ENCODE data around the gene C9orf153.

Gene C9orf153

GRCh38 chr9:86246752-86247161 lies 12.7 kb downstream of the C9orf153 start:
- no peak for DNase-seq
- no peaks in the 10 kb centered on the region for H3K36me3 ChIP-seq (ENCODE audit: control insufficient read depth, insufficient read depth, low read length)
- no peaks in the 10 kb centered on the region for H3K9me3 ChIP-seq (ENCODE audit: control insufficient read depth, low read length)
- no peaks in the 10 kb centered on the region for H3K27me3 ChIP-seq (replicated peaks; ENCODE audit: control insufficient read depth, insufficient read depth, low read length, poor library complexity, severe bottlenecking)
- no peak overlapping the region for H3K4me3 ChIP-seq (ENCODE audit: insufficient read depth, low read depth, low read length, poor library complexity, severe bottlenecking)
- H3K27ac ChIP-seq (ENCODE audit: insufficient read depth, low read length, poor library complexity, severe bottlenecking) = no peak overlapping the region
- H3K4me1 ChIP-seq (ENCODE audit: control insufficient read depth, insufficient read depth, low read length, poor library complexity, severe bottlenecking) = no peaks in the 10 kb centered on the region

GRCh38 chr9:86242071-86242470 lies 17.4 kb downstream of the C9orf153 start:
- Histone ChIP-seq H3K4me3 (ENCODE audit: insufficient read depth, low read depth, low read length, poor library complexity, severe bottlenecking) (no peak overlapping the region), H3K36me3 (ENCODE audit: control insufficient read depth, insufficient read depth, low read length) (no peaks in the 10 kb centered on the region), H3K4me1 (ENCODE audit: control insufficient read depth, insufficient read depth, low read length, poor library complexity, severe bottlenecking) (no peaks in the 10 kb centered on the region), H3K27me3 (replicated peaks; ENCODE audit: control insufficient read depth, insufficient read depth, low read length, poor library complexity, severe bottlenecking) (no peaks in the 10 kb centered on the region), H3K27ac (ENCODE audit: insufficient read depth, low read length, poor library complexity, severe bottlenecking) (no peak overlapping the region), H3K9me3 (ENCODE audit: control insufficient read depth, low read length) (no peaks in the 10 kb centered on the region)
- DNase-seq = no peak

- H3K4me1 ChIP-seq (ENCODE audit: control insufficient read depth, insufficient read depth, low read length, poor library complexity, severe bottlenecking) = no peaks in the 10 kb centered on the region
- H3K27me3 ChIP-seq (replicated peaks; ENCODE audit: control insufficient read depth, insufficient read depth, low read length, poor library complexity, severe bottlenecking) = no peaks in the 10 kb centered on the region
- H3K4me3 ChIP-seq (ENCODE audit: insufficient read depth, low read depth, low read length, poor library complexity, severe bottlenecking) = no peak overlapping the region
- no peaks in the 10 kb centered on the region for H3K9me3 ChIP-seq (ENCODE audit: control insufficient read depth, low read length)
- H3K36me3 ChIP-seq (ENCODE audit: control insufficient read depth, insufficient read depth, low read length) = no peaks in the 10 kb centered on the region
- H3K27ac ChIP-seq (ENCODE audit: insufficient read depth, low read length, poor library complexity, severe bottlenecking) = no peak overlapping the region
- DNase-seq = no peak
Observed at GRCh38 chr9:86241216-86241615, 18.2 kb downstream of the C9orf153 start.

GRCh38 chr9:86238861-86239770 lies 20.3 kb downstream of the C9orf153 start:
- H3K36me3 ChIP-seq (ENCODE audit: control insufficient read depth, insufficient read depth, low read length) = no peaks in the 10 kb centered on the region
- no peaks in the 10 kb centered on the region for H3K27me3 ChIP-seq (replicated peaks; ENCODE audit: control insufficient read depth, insufficient read depth, low read length, poor library complexity, severe bottlenecking)
- H3K9me3 ChIP-seq (ENCODE audit: control insufficient read depth, low read length) = no peaks in the 10 kb centered on the region
- H3K4me1 ChIP-seq (ENCODE audit: control insufficient read depth, insufficient read depth, low read length, poor library complexity, severe bottlenecking) = no peaks in the 10 kb centered on the region
- DNase-seq = no peak
- H3K4me3 ChIP-seq (ENCODE audit: insufficient read depth, low read depth, low read length, poor library complexity, severe bottlenecking) = no peak overlapping the region
- H3K27ac ChIP-seq (ENCODE audit: insufficient read depth, low read length, poor library complexity, severe bottlenecking) = no peak overlapping the region

- Histone ChIP-seq H3K9me3 (ENCODE audit: control insufficient read depth, low read length) (no peaks in the 10 kb centered on the region), H3K27me3 (replicated peaks; ENCODE audit: control insufficient read depth, insufficient read depth, low read length, poor library complexity, severe bottlenecking) (no peaks in the 10 kb centered on the region), H3K36me3 (ENCODE audit: control insufficient read depth, insufficient read depth, low read length) (no peaks in the 10 kb centered on the region), H3K27ac (ENCODE audit: insufficient read depth, low read length, poor library complexity, severe bottlenecking) (no peak overlapping the region), H3K4me1 (ENCODE audit: control insufficient read depth, insufficient read depth, low read length, poor library complexity, severe bottlenecking) (no peaks in the 10 kb centered on the region), H3K4me3 (ENCODE audit: insufficient read depth, low read depth, low read length, poor library complexity, severe bottlenecking) (no peak overlapping the region)
- DNase-seq = no peak
Observed at GRCh38 chr9:86230858-86231257, 28.6 kb downstream of the C9orf153 start.

- no peaks in the 10 kb centered on the region for H3K4me1 ChIP-seq (ENCODE audit: control insufficient read depth, insufficient read depth, low read length, poor library complexity, severe bottlenecking)
- H3K27me3 ChIP-seq (replicated peaks; ENCODE audit: control insufficient read depth, insufficient read depth, low read length, poor library complexity, severe bottlenecking) = no peaks in the 10 kb centered on the region
- H3K9me3 ChIP-seq (ENCODE audit: control insufficient read depth, low read length) = no peaks in the 10 kb centered on the region
- H3K27ac ChIP-seq (ENCODE audit: insufficient read depth, low read length, poor library complexity, severe bottlenecking) = no peak overlapping the region
- DNase-seq = no peak
- H3K4me3 ChIP-seq (ENCODE audit: insufficient read depth, low read depth, low read length, poor library complexity, severe bottlenecking) = no peak overlapping the region
- no peaks in the 10 kb centered on the region for H3K36me3 ChIP-seq (ENCODE audit: control insufficient read depth, insufficient read depth, low read length)
Observed at GRCh38 chr9:86222667-86223066, 36.8 kb downstream of the C9orf153 start.

GRCh38 chr9:86219606-86220005 lies 39.9 kb downstream of the C9orf153 start:
- no peaks in the 10 kb centered on the region for H3K9me3 ChIP-seq (ENCODE audit: control insufficient read depth, low read length)
- H3K4me1 ChIP-seq (ENCODE audit: control insufficient read depth, insufficient read depth, low read length, poor library complexity, severe bottlenecking) = no peaks in the 10 kb centered on the region
- H3K27ac ChIP-seq (ENCODE audit: insufficient read depth, low read length, poor library complexity, severe bottlenecking) = no peak overlapping the region
- H3K36me3 ChIP-seq (ENCODE audit: control insufficient read depth, insufficient read depth, low read length) = no peaks in the 10 kb centered on the region
- DNase-seq = no peak
- H3K4me3 ChIP-seq (ENCODE audit: insufficient read depth, low read depth, low read length, poor library complexity, severe bottlenecking) = no peak overlapping the region
- no peaks in the 10 kb centered on the region for H3K27me3 ChIP-seq (replicated peaks; ENCODE audit: control insufficient read depth, insufficient read depth, low read length, poor library complexity, severe bottlenecking)

GRCh38 chr9:86217076-86217755 lies 42.2 kb downstream of the C9orf153 start:
- no peaks in the 10 kb centered on the region for H3K9me3 ChIP-seq (ENCODE audit: control insufficient read depth, low read length)
- no peaks in the 10 kb centered on the region for H3K27me3 ChIP-seq (replicated peaks; ENCODE audit: control insufficient read depth, insufficient read depth, low read length, poor library complexity, severe bottlenecking)
- no peak overlapping the region for H3K4me3 ChIP-seq (ENCODE audit: insufficient read depth, low read depth, low read length, poor library complexity, severe bottlenecking)
- no peak overlapping the region for H3K27ac ChIP-seq (ENCODE audit: insufficient read depth, low read length, poor library complexity, severe bottlenecking)
- no peak for DNase-seq
- no peaks in the 10 kb centered on the region for H3K36me3 ChIP-seq (ENCODE audit: control insufficient read depth, insufficient read depth, low read length)
- H3K4me1 ChIP-seq (ENCODE audit: control insufficient read depth, insufficient read depth, low read length, poor library complexity, severe bottlenecking) = no peaks in the 10 kb centered on the region

GRCh38 chr9:86207193-86207592 lies 52.3 kb downstream of the C9orf153 start:
- Histone ChIP-seq H3K27me3 (replicated peaks; ENCODE audit: control insufficient read depth, insufficient read depth, low read length, poor library complexity, severe bottlenecking) (no peaks in the 10 kb centered on the region), H3K4me1 (ENCODE audit: control insufficient read depth, insufficient read depth, low read length, poor library complexity, severe bottlenecking) (no peaks in the 10 kb centered on the region), H3K9me3 (ENCODE audit: control insufficient read depth, low read length) (no peaks in the 10 kb centered on the region), H3K36me3 (ENCODE audit: control insufficient read depth, insufficient read depth, low read length) (no peaks in the 10 kb centered on the region), H3K4me3 (ENCODE audit: insufficient read depth, low read depth, low read length, poor library complexity, severe bottlenecking) (no peak overlapping the region), H3K27ac (ENCODE audit: insufficient read depth, low read length, poor library complexity, severe bottlenecking) (no peak overlapping the region)
- no peak for DNase-seq

- DNase-seq = no peak
- Histone ChIP-seq H3K27me3 (replicated peaks; ENCODE audit: control insufficient read depth, insufficient read depth, low read length, poor library complexity, severe bottlenecking) (no peaks in the 10 kb centered on the region), H3K4me3 (ENCODE audit: insufficient read depth, low read depth, low read length, poor library complexity, severe bottlenecking) (no peak overlapping the region), H3K4me1 (ENCODE audit: control insufficient read depth, insufficient read depth, low read length, poor library complexity, severe bottlenecking) (no peaks in the 10 kb centered on the region), H3K27ac (ENCODE audit: insufficient read depth, low read length, poor library complexity, severe bottlenecking) (no peak overlapping the region), H3K36me3 (ENCODE audit: control insufficient read depth, insufficient read depth, low read length) (no peaks in the 10 kb centered on the region), H3K9me3 (ENCODE audit: control insufficient read depth, low read length) (no peaks in the 10 kb centered on the region)
Observed at GRCh38 chr9:86202338-86202882, 57.0 kb downstream of the C9orf153 start.

Measured in effector memory CD4-positive, alpha-beta T cell (primary cell).